HG03342 (cell line): ENCODE measurements around the gene RNASEH2A.
"Not testable (repeated sequence)": the region's sequence is repeated elsewhere in the genome, so short reads cannot be mapped to it uniquely, and the experiment has no call there.

Source experiments
- ATAC-seq: cut with Tn5 transposase; IDR thresholded peaks from one replicate; pipeline ENCODE4 v1.9.1; 2021; ENCODE audit warnings: mild to moderate bottlenecking, moderate library complexity; ENCODE audit not compliant: unreplicated experiment

Gene RNASEH2A

DNA sequence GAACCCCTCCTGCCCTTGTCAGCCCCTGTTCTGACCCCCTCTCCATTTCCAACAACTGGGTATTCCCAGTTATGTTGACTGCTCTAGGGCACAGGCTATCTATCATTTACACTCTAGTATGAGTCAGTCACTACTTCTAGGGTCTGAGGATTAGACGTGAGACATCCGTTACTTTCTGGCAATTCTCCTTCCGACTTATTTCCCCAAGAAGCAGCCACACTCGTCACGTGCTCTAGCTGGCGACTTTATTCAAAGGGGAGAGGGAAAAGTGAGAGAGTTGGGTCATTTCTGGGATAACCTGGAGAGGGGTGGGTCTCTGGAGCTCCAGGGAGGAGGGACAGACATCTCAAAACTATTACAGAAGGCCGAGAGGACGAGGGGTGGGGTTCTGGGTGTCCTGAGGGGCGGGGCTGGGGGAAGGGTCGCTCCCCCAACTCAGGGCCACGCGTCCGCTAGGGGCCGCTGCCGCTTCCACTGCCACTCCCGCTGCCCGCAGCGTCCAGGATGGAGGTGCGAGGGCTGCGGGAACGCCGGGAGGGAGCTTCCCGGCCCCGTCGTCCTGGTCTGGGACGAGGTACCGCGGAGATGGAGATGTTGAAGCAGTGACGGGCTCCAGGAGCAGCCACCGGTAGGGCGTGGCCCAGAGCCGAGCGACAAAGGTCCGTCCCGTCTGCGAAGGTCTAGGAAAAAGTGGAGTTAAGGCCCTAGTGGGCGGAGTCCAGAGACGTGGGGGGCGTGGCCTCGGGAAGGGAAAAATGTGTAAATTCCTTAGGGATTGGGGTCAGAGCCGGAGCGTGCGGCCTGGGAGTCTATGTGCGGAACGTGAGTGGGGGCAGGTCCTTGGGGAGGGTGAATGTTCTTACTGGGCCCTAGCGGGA lies 19.1 kb downstream of the RNASEH2A start:
- no peak for ATAC-seq

GRCh38 chr19:12828494-12828893 lies 22.1 kb downstream of the RNASEH2A start:
- no peak for ATAC-seq

- no peak for ATAC-seq
These were observed 27.0 kb downstream of the RNASEH2A start for GRCh38 chr19:12833418-12833737.

DNA sequence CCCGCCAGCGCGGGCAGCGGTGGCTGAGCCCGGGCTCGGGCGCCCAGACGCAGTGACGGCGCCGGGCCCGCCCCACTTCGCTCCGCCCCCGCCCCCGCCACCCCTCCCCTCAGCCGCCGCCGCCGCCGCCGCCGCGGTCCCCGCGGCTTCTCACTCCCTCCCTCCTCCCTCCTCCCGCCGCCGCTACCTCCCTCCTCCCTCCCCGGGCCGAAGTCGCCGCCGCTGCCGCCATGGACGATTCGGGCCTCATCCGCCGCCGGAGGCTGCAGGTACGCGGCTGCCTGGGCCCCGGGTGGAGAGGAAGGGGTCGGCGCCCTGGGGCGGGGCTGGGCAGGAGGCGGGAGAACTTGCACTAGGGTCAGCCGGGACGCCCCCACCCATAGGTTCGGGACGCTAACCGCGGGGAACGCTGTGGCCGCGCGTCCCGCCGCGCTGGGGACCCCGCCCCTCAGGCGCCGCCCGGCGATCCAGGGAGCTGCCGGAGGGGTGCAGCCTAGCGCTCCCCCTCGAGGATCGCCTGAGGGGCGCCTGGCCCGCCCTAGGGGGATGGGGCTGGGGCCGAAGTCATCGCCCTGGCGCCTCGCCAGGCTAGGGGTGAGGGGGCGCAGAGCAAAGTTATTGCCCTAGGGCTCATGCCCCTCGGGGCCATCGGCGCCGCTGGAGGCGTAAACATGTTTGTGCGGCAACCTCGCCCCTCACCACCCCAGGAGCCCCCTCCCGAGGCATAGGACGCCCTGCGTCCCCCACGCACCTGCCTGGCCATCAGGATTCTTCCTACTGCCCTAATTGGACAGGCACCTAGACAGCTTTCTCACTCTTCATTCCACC lies 27.6 kb downstream of the RNASEH2A start:
- ATAC-seq, result no peak

DNA sequence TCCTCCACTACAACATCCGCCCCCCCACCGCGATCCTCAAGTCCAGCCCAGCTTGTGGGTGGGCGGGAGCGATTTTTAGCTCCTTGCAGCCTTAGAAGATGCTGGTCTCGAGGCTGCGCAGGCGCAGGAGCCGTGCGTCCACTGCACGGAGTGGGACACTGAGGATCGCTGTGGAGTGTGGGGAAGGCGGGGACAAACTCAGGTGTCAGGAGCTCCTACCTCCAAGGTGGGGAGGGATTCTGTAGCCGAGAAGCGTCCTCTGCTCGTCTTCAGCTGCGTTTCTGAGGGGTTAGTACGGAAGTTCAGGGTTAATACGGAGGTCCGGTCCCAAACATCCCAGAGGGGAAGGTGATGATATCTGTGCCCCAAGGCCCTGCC lies 28.2 kb downstream of the RNASEH2A start, which contains the start of gene RTBDN:
Gene RTBDN, minus strand, starts transcription at position 14 of the 378 bp plus-strand sequence. CDS start 4,600 bp downstream, outside the sequence.
- ATAC-seq, result no peak

GRCh38 chr19:12834976-12835757 lies 28.8 kb downstream of the RNASEH2A start:
- no peak for ATAC-seq

- ATAC-seq, result no peak
These were observed 30.1 kb downstream of the RNASEH2A start for GRCh38 chr19:12836529-12836863.

- no peak for ATAC-seq
These were observed 30.8 kb downstream of the RNASEH2A start for GRCh38 chr19:12837225-12837624.

- no peak for ATAC-seq
These were observed 31.9 kb downstream of the RNASEH2A start, which contains the start of gene MAST1 for GRCh38 chr19:12838182-12838885. Gene MAST1 (plus strand): TSS chr19:12838515. CDS start chr19:12838573, 58 bp downstream.

GRCh38 chr19:12838886-12839756 lies 32.7 kb downstream of the RNASEH2A start:
- no peak for ATAC-seq

DNA sequence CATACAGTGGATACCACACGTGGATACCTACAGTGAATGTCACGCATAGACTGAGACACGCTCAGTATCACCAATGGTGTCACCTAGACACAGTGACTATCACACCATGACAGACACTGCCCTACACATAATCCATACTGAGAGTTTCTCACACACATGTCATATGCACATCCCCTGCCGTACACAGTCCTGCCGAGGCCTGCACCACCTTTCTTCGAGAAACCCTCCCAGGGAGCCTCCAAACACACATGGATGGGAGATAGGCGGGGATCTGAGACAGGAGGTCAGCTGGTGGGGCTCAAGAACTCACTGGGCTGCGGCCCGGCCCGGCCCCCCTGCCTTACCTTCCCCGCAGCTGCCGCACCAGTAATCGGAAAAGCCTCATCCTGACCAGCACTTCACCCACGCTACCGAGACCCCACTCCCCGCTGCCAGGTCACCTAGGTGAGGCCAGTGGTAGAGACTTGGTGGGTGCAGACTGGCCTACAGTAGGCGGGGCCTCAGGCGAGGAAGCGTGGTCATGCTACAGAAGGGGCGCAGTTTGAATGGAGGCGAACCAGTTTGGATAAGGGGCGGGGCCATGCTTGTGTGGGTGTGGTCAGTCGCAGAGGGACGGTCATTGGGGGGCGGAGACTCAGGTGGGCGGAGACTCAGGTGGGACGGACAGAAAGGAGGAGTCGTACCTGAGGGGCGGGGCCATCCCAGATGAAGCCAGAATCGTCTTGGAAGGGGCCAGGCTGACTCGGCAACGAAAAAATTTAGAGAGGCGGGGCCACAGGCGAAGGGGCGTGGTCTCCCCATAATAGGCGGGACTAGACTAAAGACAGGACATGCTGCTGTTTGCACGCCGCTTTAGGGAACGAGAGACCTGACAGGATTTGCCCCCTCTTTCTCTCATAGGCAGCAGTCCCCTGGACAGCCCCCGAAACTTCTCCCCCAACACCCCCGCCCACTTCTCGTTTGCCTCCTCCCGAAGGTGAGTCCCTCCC lies 34.0 kb downstream of the RNASEH2A start:
- no peak for ATAC-seq

DNA sequence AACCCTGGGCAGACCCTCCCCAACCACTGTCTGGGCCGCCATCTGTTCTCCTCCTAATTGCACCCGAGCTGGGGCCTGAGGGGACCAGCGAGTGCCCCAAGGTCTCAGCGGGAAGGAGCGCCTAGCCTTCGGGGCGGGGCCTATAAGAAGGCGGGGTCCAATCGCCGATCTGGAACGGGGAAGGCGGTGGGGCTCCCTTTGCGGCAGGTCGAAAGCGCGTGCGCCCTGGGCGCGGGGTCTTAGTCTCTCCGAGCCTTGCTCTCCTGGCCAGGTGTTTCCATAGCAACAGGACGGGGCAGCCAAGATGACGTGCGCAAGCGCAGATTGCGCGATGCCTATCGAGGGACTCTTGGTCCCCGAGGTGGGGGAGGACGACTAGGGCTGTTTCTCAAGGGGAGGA lies 34.7 kb downstream of the RNASEH2A start:
- ATAC-seq, result no peak

GRCh38 chr19:12842511-12842910 lies 36.1 kb downstream of the RNASEH2A start:
- no peak for ATAC-seq

GRCh38 chr19:12843328-12843727 lies 36.9 kb downstream of the RNASEH2A start:
- ATAC-seq, result no peak

DNA sequence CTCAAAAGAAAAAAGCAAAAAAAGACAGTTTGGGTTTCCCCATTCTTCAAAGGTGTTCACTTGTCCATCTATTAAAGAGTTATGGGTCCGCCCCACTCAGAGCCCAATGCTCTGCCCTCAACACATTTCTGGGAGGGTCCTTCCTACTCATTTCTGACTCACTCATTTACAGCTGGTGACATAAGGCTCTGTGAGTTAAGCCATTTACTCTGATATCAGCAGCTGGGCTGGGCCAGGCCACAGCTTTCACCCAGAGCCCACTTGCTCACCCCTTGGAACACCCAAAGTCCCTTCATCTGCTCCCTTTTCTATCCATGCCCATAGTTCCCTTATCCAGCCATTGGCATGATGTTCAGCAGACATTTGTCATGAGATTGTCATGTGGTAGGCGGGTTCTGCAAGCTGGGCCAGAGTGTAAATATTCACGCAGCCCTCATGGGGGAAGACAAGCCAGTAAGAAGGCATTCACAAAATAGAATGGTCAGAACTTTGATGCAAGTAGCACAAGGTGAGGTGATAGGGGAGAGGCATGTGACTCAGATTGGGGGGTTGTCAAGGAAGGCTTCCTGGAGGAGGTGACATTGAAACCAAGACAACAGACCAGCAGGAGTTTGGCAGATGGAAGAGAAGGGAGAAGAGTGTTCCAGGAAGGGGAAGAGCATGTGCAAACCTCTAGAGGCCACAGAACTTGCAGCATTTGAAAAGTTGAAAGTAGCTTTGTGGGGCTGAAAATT lies 37.8 kb downstream of the RNASEH2A start:
- no peak for ATAC-seq

DNA sequence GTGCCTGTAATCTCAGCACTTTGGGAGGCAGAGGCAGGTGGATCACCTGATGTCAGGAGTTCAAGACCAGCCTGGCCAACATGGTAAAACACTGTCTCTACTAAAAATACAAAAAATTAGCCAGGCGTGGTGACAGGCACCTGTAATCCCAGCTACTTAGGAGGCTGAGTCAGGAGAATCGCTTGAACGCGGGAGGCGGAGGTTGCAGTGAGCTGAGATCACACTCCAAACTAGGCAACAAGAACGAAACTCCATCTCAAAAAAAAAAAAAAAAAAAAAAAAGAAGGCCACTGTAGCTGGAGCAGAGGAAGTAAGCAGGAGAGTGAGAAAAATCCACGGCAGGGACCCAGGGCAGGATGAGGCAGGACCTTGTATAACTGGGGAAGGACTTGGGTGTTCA lies 40.2 kb downstream of the RNASEH2A start:
- ATAC-seq, result not testable (repeated sequence)
